HEK293 (cell line): ENCODE results near the gene STAP2.

Source experiments
- IKZF3 ChIP-seq: fragments of 450-650 bp; IDR thresholded peaks from 2 replicates; pipeline ENCODE4 v1.5.0; 2018; ENCODE audit warnings: missing biosample characterization, mild to moderate bottlenecking, missing genetic modification characterization, moderate library complexity
- KLF1 ChIP-seq: fragments of 450-650 bp; formaldehyde crosslinking; IDR thresholded peaks from 2 replicates; pipeline ENCODE4 v1.5.1; 2016; ENCODE audit warnings: missing biosample characterization, missing genetic modification characterization
- KLF10 ChIP-seq: fragments of 450-650 bp; IDR thresholded peaks from 2 replicates; pipeline ENCODE4 v1.5.1; 2018; ENCODE audit warnings: missing biosample characterization, mild to moderate bottlenecking, missing genetic modification characterization
- SCRT1 ChIP-seq: fragments of 450-650 bp; formaldehyde crosslinking; IDR thresholded peaks from 2 replicates; pipeline ENCODE4 v1.5.1; 2016; ENCODE audit warnings: missing biosample characterization, missing genetic modification characterization, borderline replicate concordance
- ZBTB48 ChIP-seq: fragments of 450-650 bp; formaldehyde crosslinking; IDR thresholded peaks from 2 replicates; pipeline ENCODE4 v1.5.1; 2016; ENCODE audit warnings: missing biosample characterization, missing genetic modification characterization
- ZIC2 ChIP-seq: fragments of 450-650 bp; formaldehyde crosslinking; IDR thresholded peaks from 2 replicates; pipeline ENCODE4 v1.5.1; 2016; ENCODE audit warnings: missing biosample characterization, missing genetic modification characterization
- ZNF121 ChIP-seq: fragments of 450-650 bp; formaldehyde crosslinking; IDR thresholded peaks from 2 replicates; pipeline ENCODE4 v1.5.1; 2016; ENCODE audit warnings: missing biosample characterization, missing genetic modification characterization
- ZNF146 ChIP-seq: fragments of 450-650 bp; formaldehyde crosslinking; IDR thresholded peaks from 2 replicates; pipeline ENCODE4 v1.5.1; 2016; ENCODE audit warnings: missing biosample characterization, missing genetic modification characterization
- ZNF19 ChIP-seq: fragments of 450-650 bp; formaldehyde crosslinking; IDR thresholded peaks from 2 replicates; pipeline ENCODE4; 2016; ENCODE audit warnings: missing biosample characterization, missing genetic modification characterization, low read depth
- ZNF292 ChIP-seq: fragments of 450-650 bp; formaldehyde crosslinking; IDR thresholded peaks from 2 replicates; pipeline ENCODE4 v1.5.1; 2016; ENCODE audit warnings: low read depth, missing biosample characterization, missing genetic modification characterization, borderline replicate concordance
- ZNF335 ChIP-seq: fragments of 450-650 bp; formaldehyde crosslinking; conservative IDR thresholded peaks from 2 replicates; pipeline ENCODE4 v1.5.1; 2016; ENCODE audit warnings: missing biosample characterization, missing genetic modification characterization
- ZNF530 ChIP-seq: fragments of 450-650 bp; formaldehyde crosslinking; IDR thresholded peaks from 2 replicates; pipeline ENCODE4 v1.5.1; 2016; ENCODE audit warnings: low read depth, missing biosample characterization, missing genetic modification characterization
- ZNF600 ChIP-seq: fragments of 450-650 bp; formaldehyde crosslinking; IDR thresholded peaks from 2 replicates; pipeline ENCODE4 v1.5.1; 2016; ENCODE audit warnings: missing biosample characterization, missing genetic modification characterization
- ZNF677 ChIP-seq: fragments of 450-650 bp; IDR thresholded peaks from 2 replicates; pipeline ENCODE4 v1.5.0; 2018; ENCODE audit warnings: missing biosample characterization, mild to moderate bottlenecking, missing genetic modification characterization, moderate library complexity
- TF ChIP-seq, protein P1 (sequence below): fragments of 450-650 bp; formaldehyde crosslinking; IDR thresholded peaks from 2 replicates; pipeline ENCODE4 v1.5.1; 2016; ENCODE audit warnings: missing biosample characterization, missing genetic modification characterization
- TF ChIP-seq, protein P2 (sequence below): IDR thresholded peaks from 2 replicates; pipeline ENCODE4 v1.6.1; 2011; ENCODE audit warnings: mild to moderate bottlenecking, low read depth, low read length, borderline replicate concordance
- TF ChIP-seq, protein P3 (sequence below): fragments of 450-650 bp; formaldehyde crosslinking; IDR thresholded peaks from 2 replicates; pipeline ENCODE4 v1.5.1; 2016; ENCODE audit warnings: missing biosample characterization, missing genetic modification characterization, low read depth
- TF ChIP-seq, protein P4 (sequence below): fragments of 450-650 bp; formaldehyde crosslinking; IDR thresholded peaks from 2 replicates; pipeline ENCODE4 v1.5.0; 2017; ENCODE audit warnings: missing biosample characterization, missing genetic modification characterization, borderline replicate concordance
- TF ChIP-seq, protein P5 (sequence below): fragments of 450-650 bp; formaldehyde crosslinking; IDR thresholded peaks from 2 replicates; pipeline ENCODE4 v1.5.1; 2016; ENCODE audit warnings: missing biosample characterization, missing genetic modification characterization
- TF ChIP-seq, protein P6 (sequence below): fragments of 450-650 bp; IDR thresholded peaks from 2 replicates; pipeline ENCODE4 v1.5.1; 2018; ENCODE audit warnings: missing biosample characterization, mild to moderate bottlenecking, missing genetic modification characterization
- TF ChIP-seq, protein P7 (sequence below): fragments of 450-650 bp; formaldehyde crosslinking; IDR thresholded peaks from 2 replicates; pipeline ENCODE4 v1.5.1; 2016; ENCODE audit warnings: missing biosample characterization, missing genetic modification characterization

STAP2 gene

DNA sequence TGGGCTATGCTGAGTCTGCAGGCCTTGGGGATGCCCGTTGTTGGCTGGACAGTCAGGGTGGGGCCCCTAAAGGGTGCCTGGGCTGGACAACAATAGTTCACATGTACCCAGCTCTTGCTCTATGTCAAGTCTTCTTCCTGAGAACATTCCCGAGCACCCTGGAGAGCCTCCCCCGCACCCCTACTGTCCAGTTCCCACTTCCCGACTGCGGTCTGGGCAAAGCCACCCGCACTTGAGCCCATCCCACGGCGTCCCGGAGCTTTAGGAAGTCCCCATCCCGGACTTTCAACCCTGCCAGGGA lies 3.6 kb upstream of the STAP2 start (continued):
- TF ChIP-seq KLF1 (tag by site-specific recombination) (no peak), ZBTB48 (tag by site-specific recombination) (peak; percentile 71), ZNF121 (tag by site-specific recombination) (no peak), ZNF19 (tag by site-specific recombination) (no peak), ZNF292 (tag by site-specific recombination) (no peak), ZNF677 (tag by site-specific recombination) (no peak), KLF10 (tag by site-specific recombination) (no peak), IKZF3 (tag by site-specific recombination) (peak; percentile 52; the same call in 1 of the 2 replicates), ZIC2 (peak; percentile 29; the same call in 1 of the 2 replicates), ZNF600 (no peak; the same call in 1 of the 2 replicates), ZNF146 (no peak), SCRT1 (tag by site-specific recombination) (no peak), ZNF530 (tag by site-specific recombination) (no peak), ZNF335 (tag by site-specific recombination) (no peak; the same call in none of the 2 replicates)
- TF ChIP-seq, protein P1, sequence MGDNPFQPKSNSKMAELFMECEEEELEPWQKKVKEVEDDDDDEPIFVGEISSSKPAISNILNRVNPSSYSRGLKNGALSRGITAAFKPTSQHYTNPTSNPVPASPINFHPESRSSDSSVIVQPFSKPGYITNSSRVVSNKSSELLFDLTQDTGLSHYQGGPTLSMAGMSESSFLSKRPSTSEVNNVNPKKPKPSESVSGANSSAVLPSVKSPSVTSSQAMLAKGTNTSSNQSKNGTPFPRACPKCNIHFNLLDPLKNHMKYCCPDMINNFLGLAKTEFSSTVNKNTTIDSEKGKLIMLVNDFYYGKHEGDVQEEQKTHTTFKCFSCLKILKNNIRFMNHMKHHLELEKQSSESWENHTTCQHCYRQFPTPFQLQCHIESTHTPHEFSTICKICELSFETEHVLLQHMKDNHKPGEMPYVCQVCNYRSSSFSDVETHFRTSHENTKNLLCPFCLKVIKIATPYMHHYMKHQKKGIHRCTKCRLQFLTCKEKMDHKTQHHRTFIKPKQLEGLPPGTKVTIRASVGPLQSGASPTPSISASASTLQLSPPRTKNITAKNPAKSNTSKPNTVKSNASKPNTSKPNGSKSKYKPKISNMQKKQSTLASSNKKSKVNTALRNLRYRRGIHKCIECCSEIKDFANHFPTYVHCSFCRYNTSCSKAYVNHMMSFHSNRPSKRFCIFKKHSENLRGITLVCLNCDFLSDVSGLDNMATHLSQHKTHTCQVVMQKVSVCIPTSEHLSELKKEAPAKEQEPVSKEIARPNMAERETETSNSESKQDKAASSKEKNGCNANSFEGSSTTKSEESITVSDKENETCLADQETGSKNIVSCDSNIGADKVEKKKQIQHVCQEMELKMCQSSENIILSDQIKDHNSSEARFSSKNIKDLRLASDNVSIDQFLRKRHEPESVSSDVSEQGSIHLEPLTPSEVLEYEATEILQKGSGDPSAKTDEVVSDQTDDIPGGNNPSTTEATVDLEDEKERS (tag by site-specific recombination): no peak
- TF ChIP-seq, protein P2, sequence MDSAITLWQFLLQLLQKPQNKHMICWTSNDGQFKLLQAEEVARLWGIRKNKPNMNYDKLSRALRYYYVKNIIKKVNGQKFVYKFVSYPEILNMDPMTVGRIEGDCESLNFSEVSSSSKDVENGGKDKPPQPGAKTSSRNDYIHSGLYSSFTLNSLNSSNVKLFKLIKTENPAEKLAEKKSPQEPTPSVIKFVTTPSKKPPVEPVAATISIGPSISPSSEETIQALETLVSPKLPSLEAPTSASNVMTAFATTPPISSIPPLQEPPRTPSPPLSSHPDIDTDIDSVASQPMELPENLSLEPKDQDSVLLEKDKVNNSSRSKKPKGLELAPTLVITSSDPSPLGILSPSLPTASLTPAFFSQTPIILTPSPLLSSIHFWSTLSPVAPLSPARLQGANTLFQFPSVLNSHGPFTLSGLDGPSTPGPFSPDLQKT: no peak
- TF ChIP-seq, protein P3, sequence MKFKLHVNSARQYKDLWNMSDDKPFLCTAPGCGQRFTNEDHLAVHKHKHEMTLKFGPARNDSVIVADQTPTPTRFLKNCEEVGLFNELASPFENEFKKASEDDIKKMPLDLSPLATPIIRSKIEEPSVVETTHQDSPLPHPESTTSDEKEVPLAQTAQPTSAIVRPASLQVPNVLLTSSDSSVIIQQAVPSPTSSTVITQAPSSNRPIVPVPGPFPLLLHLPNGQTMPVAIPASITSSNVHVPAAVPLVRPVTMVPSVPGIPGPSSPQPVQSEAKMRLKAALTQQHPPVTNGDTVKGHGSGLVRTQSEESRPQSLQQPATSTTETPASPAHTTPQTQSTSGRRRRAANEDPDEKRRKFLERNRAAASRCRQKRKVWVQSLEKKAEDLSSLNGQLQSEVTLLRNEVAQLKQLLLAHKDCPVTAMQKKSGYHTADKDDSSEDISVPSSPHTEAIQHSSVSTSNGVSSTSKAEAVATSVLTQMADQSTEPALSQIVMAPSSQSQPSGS: no peak
- TF ChIP-seq, protein P4, sequence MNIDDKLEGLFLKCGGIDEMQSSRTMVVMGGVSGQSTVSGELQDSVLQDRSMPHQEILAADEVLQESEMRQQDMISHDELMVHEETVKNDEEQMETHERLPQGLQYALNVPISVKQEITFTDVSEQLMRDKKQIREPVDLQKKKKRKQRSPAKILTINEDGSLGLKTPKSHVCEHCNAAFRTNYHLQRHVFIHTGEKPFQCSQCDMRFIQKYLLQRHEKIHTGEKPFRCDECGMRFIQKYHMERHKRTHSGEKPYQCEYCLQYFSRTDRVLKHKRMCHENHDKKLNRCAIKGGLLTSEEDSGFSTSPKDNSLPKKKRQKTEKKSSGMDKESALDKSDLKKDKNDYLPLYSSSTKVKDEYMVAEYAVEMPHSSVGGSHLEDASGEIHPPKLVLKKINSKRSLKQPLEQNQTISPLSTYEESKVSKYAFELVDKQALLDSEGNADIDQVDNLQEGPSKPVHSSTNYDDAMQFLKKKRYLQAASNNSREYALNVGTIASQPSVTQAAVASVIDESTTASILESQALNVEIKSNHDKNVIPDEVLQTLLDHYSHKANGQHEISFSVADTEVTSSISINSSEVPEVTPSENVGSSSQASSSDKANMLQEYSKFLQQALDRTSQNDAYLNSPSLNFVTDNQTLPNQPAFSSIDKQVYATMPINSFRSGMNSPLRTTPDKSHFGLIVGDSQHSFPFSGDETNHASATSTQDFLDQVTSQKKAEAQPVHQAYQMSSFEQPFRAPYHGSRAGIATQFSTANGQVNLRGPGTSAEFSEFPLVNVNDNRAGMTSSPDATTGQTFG (tag by site-specific recombination): no peak
- TF ChIP-seq, protein P5, sequence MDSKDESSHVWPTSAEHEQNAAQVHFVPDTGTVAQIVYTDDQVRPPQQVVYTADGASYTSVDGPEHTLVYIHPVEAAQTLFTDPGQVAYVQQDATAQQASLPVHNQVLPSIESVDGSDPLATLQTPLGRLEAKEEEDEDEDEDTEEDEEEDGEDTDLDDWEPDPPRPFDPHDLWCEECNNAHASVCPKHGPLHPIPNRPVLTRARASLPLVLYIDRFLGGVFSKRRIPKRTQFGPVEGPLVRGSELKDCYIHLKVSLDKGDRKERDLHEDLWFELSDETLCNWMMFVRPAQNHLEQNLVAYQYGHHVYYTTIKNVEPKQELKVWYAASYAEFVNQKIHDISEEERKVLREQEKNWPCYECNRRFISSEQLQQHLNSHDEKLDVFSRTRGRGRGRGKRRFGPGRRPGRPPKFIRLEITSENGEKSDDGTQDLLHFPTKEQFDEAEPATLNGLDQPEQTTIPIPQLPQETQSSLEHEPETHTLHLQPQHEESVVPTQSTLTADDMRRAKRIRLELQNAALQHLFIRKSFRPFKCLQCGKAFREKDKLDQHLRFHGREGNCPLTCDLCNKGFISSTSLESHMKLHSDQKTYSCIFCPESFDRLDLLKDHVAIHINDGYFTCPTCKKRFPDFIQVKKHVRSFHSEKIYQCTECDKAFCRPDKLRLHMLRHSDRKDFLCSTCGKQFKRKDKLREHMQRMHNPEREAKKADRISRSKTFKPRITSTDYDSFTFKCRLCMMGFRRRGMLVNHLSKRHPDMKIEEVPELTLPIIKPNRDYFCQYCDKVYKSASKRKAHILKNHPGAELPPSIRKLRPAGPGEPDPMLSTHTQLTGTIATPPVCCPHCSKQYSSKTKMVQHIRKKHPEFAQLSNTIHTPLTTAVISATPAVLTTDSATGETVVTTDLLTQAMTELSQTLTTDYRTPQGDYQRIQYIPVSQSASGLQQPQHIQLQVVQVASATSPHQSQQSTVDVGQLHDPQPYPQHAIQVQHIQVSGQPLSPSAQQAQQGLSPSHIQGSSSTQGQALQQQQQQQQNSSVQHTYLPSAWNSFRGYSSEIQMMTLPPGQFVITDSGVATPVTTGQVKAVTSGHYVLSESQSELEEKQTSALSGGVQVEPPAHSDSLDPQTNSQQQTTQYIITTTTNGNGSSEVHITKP (tag by site-specific recombination): peak; percentile 39; the same call in 1 of the 2 replicates
- TF ChIP-seq, protein P6, sequence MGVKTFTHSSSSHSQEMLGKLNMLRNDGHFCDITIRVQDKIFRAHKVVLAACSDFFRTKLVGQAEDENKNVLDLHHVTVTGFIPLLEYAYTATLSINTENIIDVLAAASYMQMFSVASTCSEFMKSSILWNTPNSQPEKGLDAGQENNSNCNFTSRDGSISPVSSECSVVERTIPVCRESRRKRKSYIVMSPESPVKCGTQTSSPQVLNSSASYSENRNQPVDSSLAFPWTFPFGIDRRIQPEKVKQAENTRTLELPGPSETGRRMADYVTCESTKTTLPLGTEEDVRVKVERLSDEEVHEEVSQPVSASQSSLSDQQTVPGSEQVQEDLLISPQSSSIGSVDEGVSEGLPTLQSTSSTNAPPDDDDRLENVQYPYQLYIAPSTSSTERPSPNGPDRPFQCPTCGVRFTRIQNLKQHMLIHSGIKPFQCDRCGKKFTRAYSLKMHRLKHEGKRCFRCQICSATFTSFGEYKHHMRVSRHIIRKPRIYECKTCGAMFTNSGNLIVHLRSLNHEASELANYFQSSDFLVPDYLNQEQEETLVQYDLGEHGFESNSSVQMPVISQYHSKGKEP (tag by site-specific recombination): no peak
- TF ChIP-seq, protein P7, sequence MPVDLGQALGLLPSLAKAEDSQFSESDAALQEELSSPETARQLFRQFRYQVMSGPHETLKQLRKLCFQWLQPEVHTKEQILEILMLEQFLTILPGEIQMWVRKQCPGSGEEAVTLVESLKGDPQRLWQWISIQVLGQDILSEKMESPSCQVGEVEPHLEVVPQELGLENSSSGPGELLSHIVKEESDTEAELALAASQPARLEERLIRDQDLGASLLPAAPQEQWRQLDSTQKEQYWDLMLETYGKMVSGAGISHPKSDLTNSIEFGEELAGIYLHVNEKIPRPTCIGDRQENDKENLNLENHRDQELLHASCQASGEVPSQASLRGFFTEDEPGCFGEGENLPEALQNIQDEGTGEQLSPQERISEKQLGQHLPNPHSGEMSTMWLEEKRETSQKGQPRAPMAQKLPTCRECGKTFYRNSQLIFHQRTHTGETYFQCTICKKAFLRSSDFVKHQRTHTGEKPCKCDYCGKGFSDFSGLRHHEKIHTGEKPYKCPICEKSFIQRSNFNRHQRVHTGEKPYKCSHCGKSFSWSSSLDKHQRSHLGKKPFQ: peak; percentile 76; the same call in 1 of the 2 replicates
